ENCODE data around the gene IQCB1. TPM values are rescaled to one million over a fixed set of nuclear protein-coding genes. Genes with fewer than 3 reads are reported as not detected.

IQCB1 gene
- total RNA-seq, 1 donor from 2014 or later: 16.0 TPM

DNA sequence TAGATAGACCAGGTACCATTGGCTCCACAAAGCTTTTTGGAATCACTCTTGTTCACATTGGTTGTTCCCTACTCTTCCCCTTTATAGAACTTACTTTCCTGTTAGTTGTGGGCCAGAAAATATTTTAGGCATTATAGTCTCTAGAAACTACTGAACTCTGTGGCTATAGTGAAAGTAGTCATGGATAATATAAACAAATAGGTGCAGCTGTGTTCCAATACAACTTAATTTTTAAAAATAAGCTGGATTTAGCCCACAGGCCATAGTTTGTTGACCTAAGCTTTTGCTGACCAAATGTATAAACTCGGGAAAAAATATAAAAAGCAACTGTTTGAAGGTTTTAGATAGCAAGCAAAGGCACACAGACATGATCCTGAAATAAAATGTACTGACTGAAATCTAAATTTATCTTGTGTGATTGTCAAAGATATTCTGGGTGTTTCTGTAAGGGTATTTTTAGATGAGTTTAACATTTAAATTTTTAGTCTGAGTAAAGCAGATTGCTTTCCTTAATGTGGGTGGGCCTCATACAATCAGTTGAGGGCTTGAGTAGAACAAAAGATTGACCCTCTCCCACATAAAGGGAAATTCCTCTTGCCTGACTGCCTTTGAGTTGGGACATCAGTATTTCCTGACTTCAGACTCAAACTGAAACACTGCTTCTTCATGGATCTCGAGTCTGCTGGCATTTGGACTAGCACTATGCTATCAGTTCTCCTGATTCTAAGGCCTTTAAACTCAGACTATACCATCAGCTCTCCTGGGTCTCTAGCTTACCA lies 13.2 kb downstream of the IQCB1 start:
- DNase-seq (ENCODE audit: low read depth): no peak
- Histone ChIP-seq H3K27me3 (ENCODE audit: control insufficient read depth, insufficient read depth, low read length) (no peaks in the 10 kb centered on the region), H3K4me3 (ENCODE audit: low read depth, low read length) (no peak overlapping the region), H3K36me3 (ENCODE audit: control insufficient read depth, insufficient read depth, low read length) (peaks cover 4% of the 10 kb centered on the region)
- TF ChIP-seq, protein P1, sequence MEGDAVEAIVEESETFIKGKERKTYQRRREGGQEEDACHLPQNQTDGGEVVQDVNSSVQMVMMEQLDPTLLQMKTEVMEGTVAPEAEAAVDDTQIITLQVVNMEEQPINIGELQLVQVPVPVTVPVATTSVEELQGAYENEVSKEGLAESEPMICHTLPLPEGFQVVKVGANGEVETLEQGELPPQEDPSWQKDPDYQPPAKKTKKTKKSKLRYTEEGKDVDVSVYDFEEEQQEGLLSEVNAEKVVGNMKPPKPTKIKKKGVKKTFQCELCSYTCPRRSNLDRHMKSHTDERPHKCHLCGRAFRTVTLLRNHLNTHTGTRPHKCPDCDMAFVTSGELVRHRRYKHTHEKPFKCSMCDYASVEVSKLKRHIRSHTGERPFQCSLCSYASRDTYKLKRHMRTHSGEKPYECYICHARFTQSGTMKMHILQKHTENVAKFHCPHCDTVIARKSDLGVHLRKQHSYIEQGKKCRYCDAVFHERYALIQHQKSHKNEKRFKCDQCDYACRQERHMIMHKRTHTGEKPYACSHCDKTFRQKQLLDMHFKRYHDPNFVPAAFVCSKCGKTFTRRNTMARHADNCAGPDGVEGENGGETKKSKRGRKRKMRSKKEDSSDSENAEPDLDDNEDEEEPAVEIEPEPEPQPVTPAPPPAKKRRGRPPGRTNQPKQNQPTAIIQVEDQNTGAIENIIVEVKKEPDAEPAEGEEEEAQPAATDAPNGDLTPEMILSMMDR (IDR thresholded peaks at IDR 0.05; ENCODE audit: insufficient read depth, low read length, poor library complexity, severe bottlenecking): no peak

- Histone ChIP-seq H3K4me3 (ENCODE audit: low read depth, low read length) (no peak overlapping the region), H3K36me3 (ENCODE audit: control insufficient read depth, insufficient read depth, low read length) (peaks cover 3% of the 10 kb centered on the region), H3K27me3 (ENCODE audit: control insufficient read depth, insufficient read depth, low read length) (no peaks in the 10 kb centered on the region)
- no peak for DNase-seq (ENCODE audit: low read depth)
- TF ChIP-seq, protein P1 (IDR thresholded peaks at IDR 0.05; ENCODE audit: insufficient read depth, low read length, poor library complexity, severe bottlenecking): no peak
Measured at GRCh38 chr3:121819236-121819635, 15.6 kb downstream of the IQCB1 start.

DNA sequence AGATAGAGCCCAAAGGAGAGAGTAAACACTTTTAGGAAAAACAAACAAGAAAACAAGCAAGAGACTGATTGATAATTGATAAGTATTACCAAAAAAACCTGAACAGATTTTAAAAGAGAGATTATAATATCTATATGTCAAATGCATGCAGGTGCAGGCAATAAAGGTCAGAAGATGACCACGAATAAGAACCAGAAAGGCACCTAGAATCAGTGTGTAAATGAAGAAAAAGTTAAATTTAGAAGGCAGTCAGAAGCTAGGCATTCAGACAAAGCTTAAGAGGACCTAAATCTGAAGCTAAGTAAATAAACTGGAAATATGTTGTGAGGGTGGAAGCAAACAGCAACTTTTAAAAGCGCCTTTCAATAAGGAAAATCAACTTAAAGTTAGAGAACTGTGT lies 16.3 kb downstream of the IQCB1 start:
- TF ChIP-seq, protein P1 (IDR thresholded peaks at IDR 0.05; ENCODE audit: insufficient read depth, low read length, poor library complexity, severe bottlenecking): no peak
- Histone ChIP-seq H3K36me3 (ENCODE audit: control insufficient read depth, insufficient read depth, low read length) (peaks cover 3% of the 10 kb centered on the region), H3K4me3 (ENCODE audit: low read depth, low read length) (no peak overlapping the region), H3K27me3 (ENCODE audit: control insufficient read depth, insufficient read depth, low read length) (no peaks in the 10 kb centered on the region)
- DNase-seq (ENCODE audit: low read depth): no peak

GRCh38 chr3:121817753-121818152 lies 17.1 kb downstream of the IQCB1 start:
- DNase-seq (ENCODE audit: low read depth): no peak
- Histone ChIP-seq H3K36me3 (ENCODE audit: control insufficient read depth, insufficient read depth, low read length) (peaks cover 3% of the 10 kb centered on the region), H3K27me3 (ENCODE audit: control insufficient read depth, insufficient read depth, low read length) (no peaks in the 10 kb centered on the region), H3K4me3 (ENCODE audit: low read depth, low read length) (no peak overlapping the region)
- TF ChIP-seq, protein P1 (IDR thresholded peaks at IDR 0.05; ENCODE audit: insufficient read depth, low read length, poor library complexity, severe bottlenecking): no peak

GRCh38 chr3:121809249-121809648 lies 25.6 kb downstream of the IQCB1 start:
- Histone ChIP-seq H3K36me3 (ENCODE audit: control insufficient read depth, insufficient read depth, low read length) (no peaks in the 10 kb centered on the region), H3K27me3 (ENCODE audit: control insufficient read depth, insufficient read depth, low read length) (no peaks in the 10 kb centered on the region), H3K4me3 (ENCODE audit: low read depth, low read length) (no peak overlapping the region)
- TF ChIP-seq, protein P1 (IDR thresholded peaks at IDR 0.05; ENCODE audit: insufficient read depth, low read length, poor library complexity, severe bottlenecking): no peak
- no peak for DNase-seq (ENCODE audit: low read depth)

Measured in kidney epithelial cell (primary cell).